Muscle of back (tissue), 11 donors: ENCODE data around the gene TOM1L2. TPM values are rescaled to one million over a fixed set of nuclear protein-coding genes. Genes with fewer than 3 reads are reported as not detected.

Source experiments
- DNase-seq, 3 donors: peaks; one replicate each; pipeline versions ENCODE4 v3.0.0 to v3.0.0-alpha.2; 2013
- polyA plus RNA-seq, 10 donors: library from polyadenylated mRNA; unstranded; fragments of 120-200 nt; gene quantifications; one replicate each; pipeline ENCODE4 v1.2.1, GENCODE V29; 2013; ENCODE audit not compliant: insufficient read length in 10 of 10

TOM1L2 gene
- polyA plus RNA-seq, 10 donors, result 25.2 to 43.2 (median 32.3) TPM

- peak in 1 of 3 donors; percentile 65 for DNase-seq
Observed at GRCh38 chr17:17876959-17877528, 95.2 kb downstream of the TOM1L2 start.

GRCh38 chr17:17874478-17874877, 97.7 kb downstream of the TOM1L2 start:
- DNase-seq, result peak in 2 of 3 donors; percentile 70 to 85

GRCh38 chr17:17873450-17873991, 98.7 kb downstream of the TOM1L2 start:
- peak in 1 of 3 donors; percentile 79 for DNase-seq

GRCh38 chr17:17872547-17873345, 99.5 kb downstream of the TOM1L2 start:
- DNase-seq, result peak in 1 of 3 donors; percentile 52

GRCh38 chr17:17871913-17872312, 100.3 kb downstream of the TOM1L2 start:
- DNase-seq, result no peak

GRCh38 chr17:17870247-17870646, 102.0 kb downstream of the TOM1L2 start:
- DNase-seq, result no peak

- DNase-seq, result peak in 2 of 3 donors; percentile 57 to 76
Observed at GRCh38 chr17:17868641-17869522, 103.3 kb downstream of the TOM1L2 start.

- no peak for DNase-seq
Observed at GRCh38 chr17:17866897-17867296, 105.3 kb downstream of the TOM1L2 start.

- DNase-seq, result no peak
Observed at GRCh38 chr17:17866425-17866824, 105.8 kb downstream of the TOM1L2 start.

GRCh38 chr17:17865035-17865434, 107.2 kb downstream of the TOM1L2 start:
- no peak for DNase-seq

- DNase-seq, result no peak
Observed at GRCh38 chr17:17860766-17861107, 111.5 kb downstream of the TOM1L2 start.

- peak in 2 of 3 donors; percentile 72 to 83 for DNase-seq
Observed at GRCh38 chr17:17859909-17860765, 112.1 kb downstream of the TOM1L2 start.

GRCh38 chr17:17857496-17857895, 114.7 kb downstream of the TOM1L2 start:
- no peak for DNase-seq

- DNase-seq, result no peak
Observed at GRCh38 chr17:17856386-17856785, 115.8 kb downstream of the TOM1L2 start.

- DNase-seq, result no peak
Observed at GRCh38 chr17:17855976-17856375, 116.2 kb downstream of the TOM1L2 start.

GRCh38 chr17:17853811-17854447, 118.3 kb downstream of the TOM1L2 start:
- DNase-seq, result no peak

GRCh38 chr17:17852930-17853329, 119.3 kb downstream of the TOM1L2 start:
- DNase-seq, result no peak

GRCh38 chr17:17851103-17852002, 120.8 kb downstream of the TOM1L2 start:
- DNase-seq, result no peak

- DNase-seq, result peak in 1 of 3 donors; percentile 51
Observed at GRCh38 chr17:17849845-17850373, 122.3 kb downstream of the TOM1L2 start.
